NCI-H526 (cell line): Measurements from ENCODE around the gene CFAP99.

Source experiments
- DNase-seq, 2 experiments: peaks; one replicate each; lab custom pipeline; 2025; lab: John Stamatoyannopoulos, UW

The CFAP99 gene

GRCh38 chr4:2390784-2391421 lies 27.9 kb upstream of the CFAP99 start:
- DNase-seq, result no peak

GRCh38 chr4:2393353-2394270 lies 25.1 kb upstream of the CFAP99 start:
- DNase-seq, result peak in 1 of 2 experiments; percentile 55

- no peak for DNase-seq
Observed at GRCh38 chr4:2394528-2394927, 24.2 kb upstream of the CFAP99 start.

DNA sequence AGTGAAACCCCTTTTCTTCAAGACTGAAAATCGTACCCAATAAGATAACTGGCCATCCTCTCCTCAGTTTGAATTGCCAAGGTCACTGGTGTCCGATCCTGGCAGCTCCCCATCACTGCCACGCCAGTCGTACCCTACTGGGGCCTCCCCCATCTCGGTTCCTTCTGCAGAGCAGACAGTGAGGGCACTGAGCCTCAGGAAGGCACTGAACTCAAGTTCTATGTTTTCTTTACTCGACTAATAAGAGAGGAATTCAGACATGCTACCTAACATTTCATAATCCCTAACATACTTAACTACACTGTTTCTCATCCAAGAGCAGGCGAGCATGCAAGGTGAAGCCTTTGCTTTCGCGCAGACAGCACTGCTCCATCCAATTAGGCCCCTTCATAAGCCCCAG lies 23.7 kb upstream of the CFAP99 start:
- no peak for DNase-seq

- DNase-seq, result no peak
Observed at GRCh38 chr4:2395584-2395983, 23.2 kb upstream of the CFAP99 start.

DNA sequence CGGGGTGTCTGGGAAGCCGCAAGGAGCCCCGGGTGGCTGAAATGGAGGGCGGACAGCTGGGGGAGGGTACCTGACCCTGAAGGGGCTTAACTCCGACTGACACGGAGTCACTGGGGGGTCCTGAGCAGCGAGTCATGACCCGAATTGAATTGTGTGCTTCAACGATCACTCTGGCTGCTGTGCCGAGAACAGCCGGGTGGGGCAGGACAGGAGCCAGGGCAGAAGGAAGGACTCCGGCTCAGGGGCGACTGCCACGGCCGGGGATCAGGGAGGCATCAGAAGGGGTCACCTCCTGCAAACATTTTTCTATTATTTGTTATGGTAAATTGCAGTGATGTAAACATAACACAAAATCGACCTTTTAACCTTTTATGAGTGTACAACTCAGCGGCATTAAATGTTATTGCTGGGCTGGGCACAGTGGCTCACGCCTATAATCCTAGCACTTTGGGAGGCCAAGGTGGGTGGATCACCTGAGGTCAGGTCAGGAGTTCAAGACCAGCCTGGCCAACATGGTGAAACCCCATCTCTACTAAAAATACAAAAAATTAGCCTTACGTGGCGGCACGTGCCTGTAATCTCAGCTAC lies 21.9 kb upstream of the CFAP99 start:
- no peak for DNase-seq

- DNase-seq, result no peak
Observed at GRCh38 chr4:2397596-2398379, 21.0 kb upstream of the CFAP99 start.

GRCh38 chr4:2399216-2399615 lies 19.5 kb upstream of the CFAP99 start:
- DNase-seq, result no peak

DNA sequence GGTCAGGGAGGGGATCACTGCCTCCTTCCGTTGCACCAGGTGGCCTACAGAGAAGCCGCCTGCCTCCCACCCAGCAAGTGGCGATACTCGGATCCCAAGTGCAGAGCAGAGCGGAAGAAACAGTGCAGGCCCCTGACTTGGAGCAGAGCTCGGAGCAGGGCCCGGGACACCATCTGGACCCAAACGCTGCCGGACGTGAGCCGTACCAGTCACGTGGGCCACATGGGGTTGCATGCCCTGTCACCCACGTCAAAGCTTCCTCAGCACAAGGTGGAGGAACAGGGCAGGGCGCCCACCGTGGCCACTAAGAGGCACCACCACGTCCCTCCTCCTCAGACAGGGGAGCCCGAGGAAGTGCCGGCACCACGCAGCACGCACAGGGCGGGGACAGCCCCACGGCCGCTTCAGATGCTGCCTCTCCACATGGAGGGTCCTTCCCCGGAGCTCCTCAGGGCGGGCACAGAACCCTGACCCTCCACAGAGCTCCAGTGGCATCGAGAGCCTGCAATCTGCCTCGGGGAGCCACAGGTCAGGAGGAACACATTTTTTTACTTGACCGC lies 19.0 kb upstream of the CFAP99 start:
- no peak for DNase-seq

- DNase-seq, result no peak
Observed at GRCh38 chr4:2400841-2401609, 17.7 kb upstream of the CFAP99 start.

GRCh38 chr4:2401610-2401983 lies 17.2 kb upstream of the CFAP99 start:
- DNase-seq, result no peak

GRCh38 chr4:2402048-2402842 lies 16.5 kb upstream of the CFAP99 start:
- DNase-seq, result peak; percentile 74 to 91

DNA sequence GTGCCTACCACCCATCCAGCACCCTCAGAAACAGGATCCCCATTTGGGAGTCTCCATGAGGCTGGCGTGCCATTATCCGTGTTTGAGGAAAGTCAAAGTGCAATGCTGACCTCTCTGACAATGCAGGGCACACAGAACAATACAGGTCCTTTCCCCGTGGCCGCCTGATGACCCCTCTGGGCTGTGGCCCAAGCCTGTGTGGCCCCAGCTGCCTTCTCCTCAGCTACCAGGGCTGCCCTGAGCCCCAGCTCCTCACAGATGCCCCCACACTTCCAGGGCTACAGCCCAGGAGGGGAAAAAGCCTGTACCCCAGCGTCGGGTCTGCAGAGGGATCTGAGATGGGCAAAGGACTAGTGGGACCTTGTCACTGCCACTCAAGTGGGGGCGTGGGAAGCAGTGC lies 15.8 kb upstream of the CFAP99 start:
- no peak for DNase-seq

- no peak for DNase-seq
Observed at GRCh38 chr4:2406406-2406805, 12.3 kb upstream of the CFAP99 start.

- no peak for DNase-seq
Observed at GRCh38 chr4:2406920-2407319, 11.8 kb upstream of the CFAP99 start.

DNA sequence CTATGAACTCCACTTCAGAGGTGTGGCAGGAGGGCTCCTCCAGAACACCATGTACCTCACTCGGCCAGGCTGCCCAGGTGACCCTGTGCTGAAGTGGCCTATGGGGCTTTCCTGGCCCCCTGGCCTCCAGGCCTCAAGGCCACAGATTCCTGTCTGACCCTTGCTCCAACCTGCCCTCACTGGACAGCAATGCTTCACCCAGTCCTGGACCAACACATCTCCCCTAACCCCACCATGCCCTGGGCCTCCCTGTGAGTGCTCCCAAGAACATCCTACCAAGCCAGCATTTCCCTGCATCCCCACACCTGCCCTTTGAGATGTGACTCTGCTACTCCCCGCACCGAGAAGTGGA lies 10.8 kb upstream of the CFAP99 start:
- no peak for DNase-seq

DNA sequence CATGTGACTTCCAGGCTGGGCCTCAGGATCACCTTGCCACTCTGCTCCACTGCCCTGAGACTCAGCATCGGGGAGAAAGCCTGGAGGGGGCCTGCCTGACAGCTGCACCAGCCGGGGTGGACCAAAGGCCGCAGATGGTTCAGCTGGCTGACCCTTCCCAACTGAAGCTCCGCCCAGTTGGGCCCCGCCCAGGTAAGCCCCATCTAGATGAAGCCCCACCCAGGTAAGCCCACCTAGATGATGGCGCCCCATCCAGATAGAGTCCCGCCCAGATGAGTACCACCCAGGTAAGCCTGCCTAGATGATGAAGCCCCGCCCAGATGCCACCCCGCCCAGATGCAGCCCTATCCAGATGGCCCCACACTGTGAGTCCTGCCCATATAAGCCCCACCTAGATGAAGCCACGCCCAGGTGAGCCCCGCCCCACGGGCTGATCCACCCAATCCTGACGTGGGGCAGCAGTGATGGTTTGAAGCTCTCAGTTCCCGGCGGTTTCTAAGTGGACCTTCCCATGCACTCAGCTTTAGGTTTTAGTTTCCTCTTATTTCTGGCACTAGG lies 10.3 kb upstream of the CFAP99 start:
- DNase-seq, result peak in 1 of 2 experiments; percentile 44

DNA sequence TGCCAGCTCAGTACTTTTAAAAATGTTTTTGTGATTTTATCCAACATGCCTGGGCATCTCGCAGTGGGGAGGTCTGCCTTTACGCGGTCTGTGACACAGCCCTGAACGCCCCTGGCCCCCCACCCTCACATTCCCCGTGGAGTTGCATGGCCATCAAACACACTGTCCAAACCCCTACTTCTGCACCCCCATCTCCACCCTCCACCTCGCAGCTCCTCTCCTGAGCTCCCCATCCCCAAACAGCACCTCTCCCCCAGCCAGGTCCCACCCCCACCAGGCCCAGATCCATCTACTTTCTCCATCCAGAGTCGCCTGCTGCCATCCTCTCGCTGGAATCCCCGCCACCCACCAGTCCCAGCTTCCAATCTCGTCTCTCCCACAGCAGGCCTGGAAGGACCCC lies 9.8 kb upstream of the CFAP99 start:
- DNase-seq, result no peak

GRCh38 chr4:2409381-2409783 lies 9.4 kb upstream of the CFAP99 start:
- no peak for DNase-seq
